Naive B cell (primary cell): ENCODE results near the gene SNAI1. TPM values are rescaled to one million over a fixed set of nuclear protein-coding genes. Genes with fewer than 3 reads are reported as not detected.
"Not testable (repeated sequence)": the region's sequence is repeated elsewhere in the genome, so short reads cannot be mapped to it uniquely, and the experiment has no call there.

Source experiments
- ATAC-seq, 2 donors: fragments of 150-1000 bp; cut with Tn5 transposase; 2 replicates each; pipeline ENCODE4 v1.10.0; 2021; ENCODE audit warnings: low read depth in 2 of 2, mild to moderate bottlenecking in 2 of 2, moderate library complexity in 2 of 2
- DNase-seq: peaks from one replicate; pipeline ENCODE4 v3.0.0; 2022
- H3K27ac Mint-ChIP-seq, 6 donors: one replicate each; pipeline ENCODE4 v1.8.0; 2020 to 2022; ENCODE audit warnings: mild to moderate bottlenecking in 6 of 6, mixed read lengths in 6 of 6, moderate library complexity in 5 of 6, inconsistent platforms in 2 of 6
- H3K27me3 Mint-ChIP-seq, 3 donors: one replicate each; pipeline ENCODE4 v1.8.0; 2021 to 2022; ENCODE audit warnings: mixed read lengths in 3 of 3, mild to moderate bottlenecking in 1 of 3
- H3K36me3 Mint-ChIP-seq, 2 donors: one replicate each; pipeline ENCODE4 v1.8.0; 2020 to 2022; ENCODE audit warnings: mixed read lengths in 2 of 2, inconsistent platforms in 1 of 2, mild to moderate bottlenecking in 1 of 2
- H3K4me1 Mint-ChIP-seq, 3 donors: one replicate each; pipeline ENCODE4 v1.8.0; 2020 to 2022; ENCODE audit warnings: mixed read lengths in 3 of 3, inconsistent platforms in 1 of 3, mild to moderate bottlenecking in 1 of 3, moderate library complexity in 1 of 3
- H3K4me3 Mint-ChIP-seq, 8 donors: one replicate each; pipeline ENCODE4 v1.8.0; 2020 to 2022; ENCODE audit warnings: mild to moderate bottlenecking in 8 of 8, mixed read lengths in 8 of 8, moderate library complexity in 8 of 8, inconsistent platforms in 2 of 8
- H3K9me3 Mint-ChIP-seq, 7 donors: one replicate each; pipeline ENCODE4 v1.8.0; 2020 to 2022; ENCODE audit warnings: mixed read lengths in 7 of 7, mild to moderate bottlenecking in 5 of 7, inconsistent platforms in 2 of 7, moderate library complexity in 1 of 7
- polyA plus RNA-seq, 6 donors: library from polyadenylated mRNA; unstranded; fragments of 300-500 nt; fragmentation: Illumina TruSeq; gene quantifications; one replicate each; pipeline ENCODE4 v1.2.3, GENCODE V29; 2021; ENCODE audit warnings: low read depth in 6 of 6

SNAI1 gene
- polyA plus RNA-seq, 6 donors from 2014 or later: 0.36 to 1.8 (median 0.73) TPM; not detected in 1

DNA sequence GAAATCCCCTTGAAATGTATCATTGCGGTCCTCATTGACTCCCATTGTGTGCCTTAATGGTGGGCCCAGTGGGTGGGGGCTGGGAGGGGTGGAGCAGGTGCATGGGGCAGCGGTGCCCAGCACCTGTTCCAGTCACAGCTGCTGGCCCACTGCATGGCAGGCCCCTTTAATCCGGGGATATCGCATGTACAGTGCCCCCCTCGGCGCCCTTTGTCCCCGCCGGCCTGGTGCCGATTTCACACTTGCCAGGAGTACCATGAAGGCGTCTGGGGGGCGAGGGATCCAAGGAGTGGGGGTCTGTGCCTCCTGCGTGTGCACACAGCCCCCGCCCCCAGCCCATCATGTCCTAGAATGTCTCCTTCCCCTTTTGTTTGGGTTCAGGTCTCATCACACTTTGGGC lies 2.8 kb downstream of the SNAI1 start:
- DNase-seq: no peak
- Mint-ChIP-seq H3K9me3 (no peaks in the 10 kb centered on the region), H3K4me3 (no peak overlapping the region), H3K27ac (no peak overlapping the region), H3K36me3 (no peaks in the 10 kb centered on the region), H3K27me3 (peaks cover 0 to 9% (median 3%) of the 10 kb centered on the region in 3 donors), H3K4me1 (peaks cover 16 to 19% (median 17%) of the 10 kb centered on the region in 3 donors)
- no peak for ATAC-seq

DNA sequence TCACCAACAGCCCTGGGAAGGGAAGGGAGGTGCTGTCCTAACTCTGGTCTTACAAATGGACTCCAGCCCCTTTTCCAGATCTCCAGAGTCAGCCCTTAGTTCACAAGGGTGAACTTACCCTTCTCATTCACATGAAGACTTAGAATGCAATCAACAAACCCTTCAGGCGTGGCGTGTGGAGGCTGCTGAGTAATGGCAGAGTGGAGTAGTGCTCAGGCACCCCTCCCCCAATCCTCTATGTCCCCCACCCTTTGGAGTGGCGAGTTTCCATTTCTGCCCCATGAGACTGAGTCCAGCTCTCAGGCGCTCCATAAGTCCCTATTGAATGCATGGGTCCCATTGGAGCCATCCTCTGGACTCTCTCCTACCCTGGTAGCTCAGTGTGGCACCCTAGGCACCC lies 3.3 kb downstream of the SNAI1 start:
- no peak overlapping the region for H3K27ac Mint-ChIP-seq
- H3K4me3 Mint-ChIP-seq: no peak overlapping the region
- no peaks in the 10 kb centered on the region for H3K36me3 Mint-ChIP-seq
- H3K9me3 Mint-ChIP-seq: no peaks in the 10 kb centered on the region
- DNase-seq (no peak), ATAC-seq (no peak)
- H3K4me1 Mint-ChIP-seq: peaks cover 13 to 19% (median 17%) of the 10 kb centered on the region in 3 donors
- H3K27me3 Mint-ChIP-seq: peaks cover 0 to 9% (median 3%) of the 10 kb centered on the region in 3 donors

DNA sequence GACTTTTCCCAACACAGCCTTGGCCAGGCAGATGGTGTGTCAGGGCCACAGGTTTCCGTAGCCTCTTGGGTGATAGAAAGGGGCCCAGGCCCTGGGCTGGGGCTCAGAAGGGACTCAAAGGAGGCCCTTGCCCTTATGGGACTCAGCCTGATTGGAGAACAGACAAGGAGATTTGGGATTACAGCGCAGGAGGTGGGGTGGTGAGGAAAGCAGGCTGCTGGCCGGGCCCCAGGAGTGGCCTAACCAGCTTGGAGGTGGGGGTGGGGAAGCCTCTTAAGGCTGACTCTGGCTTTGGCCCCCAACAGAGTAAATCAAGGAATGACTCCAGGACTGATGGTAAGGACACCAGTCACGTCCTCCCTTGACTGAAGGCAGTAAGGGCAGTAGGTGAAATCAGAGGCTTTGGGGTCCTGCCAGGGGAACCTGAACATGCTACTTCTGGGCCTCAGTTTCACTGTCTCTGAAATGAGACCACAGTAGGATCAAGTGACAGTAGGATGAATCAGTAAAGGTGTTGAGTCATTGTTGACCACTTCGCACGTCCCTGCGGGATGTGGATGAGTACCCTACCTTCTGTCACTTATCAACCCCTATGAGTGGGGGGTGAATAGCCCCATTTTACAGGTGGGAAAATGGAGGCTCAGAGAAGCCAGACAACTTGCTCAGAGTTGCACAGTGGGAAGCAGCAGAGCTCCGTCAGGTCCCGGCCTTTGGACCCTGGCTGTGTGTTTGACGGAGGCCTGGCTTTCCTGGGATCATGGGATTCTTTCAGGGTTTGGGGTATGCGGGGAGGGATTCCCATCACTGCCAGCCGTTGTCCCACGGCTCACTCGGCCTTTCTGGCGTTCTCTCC lies 4.5 kb downstream of the SNAI1 start:
- H3K27me3 Mint-ChIP-seq: peaks cover 0 to 9% (median 3%) of the 10 kb centered on the region in 3 donors
- DNase-seq (no peak), ATAC-seq (no peak)
- peaks cover 7 to 13% (median 9%) of the 10 kb centered on the region in 3 donors for H3K4me1 Mint-ChIP-seq
- H3K9me3 Mint-ChIP-seq: no peaks in the 10 kb centered on the region
- no peak overlapping the region for H3K4me3 Mint-ChIP-seq
- no peak overlapping the region for H3K27ac Mint-ChIP-seq
- H3K36me3 Mint-ChIP-seq: no peaks in the 10 kb centered on the region

DNA sequence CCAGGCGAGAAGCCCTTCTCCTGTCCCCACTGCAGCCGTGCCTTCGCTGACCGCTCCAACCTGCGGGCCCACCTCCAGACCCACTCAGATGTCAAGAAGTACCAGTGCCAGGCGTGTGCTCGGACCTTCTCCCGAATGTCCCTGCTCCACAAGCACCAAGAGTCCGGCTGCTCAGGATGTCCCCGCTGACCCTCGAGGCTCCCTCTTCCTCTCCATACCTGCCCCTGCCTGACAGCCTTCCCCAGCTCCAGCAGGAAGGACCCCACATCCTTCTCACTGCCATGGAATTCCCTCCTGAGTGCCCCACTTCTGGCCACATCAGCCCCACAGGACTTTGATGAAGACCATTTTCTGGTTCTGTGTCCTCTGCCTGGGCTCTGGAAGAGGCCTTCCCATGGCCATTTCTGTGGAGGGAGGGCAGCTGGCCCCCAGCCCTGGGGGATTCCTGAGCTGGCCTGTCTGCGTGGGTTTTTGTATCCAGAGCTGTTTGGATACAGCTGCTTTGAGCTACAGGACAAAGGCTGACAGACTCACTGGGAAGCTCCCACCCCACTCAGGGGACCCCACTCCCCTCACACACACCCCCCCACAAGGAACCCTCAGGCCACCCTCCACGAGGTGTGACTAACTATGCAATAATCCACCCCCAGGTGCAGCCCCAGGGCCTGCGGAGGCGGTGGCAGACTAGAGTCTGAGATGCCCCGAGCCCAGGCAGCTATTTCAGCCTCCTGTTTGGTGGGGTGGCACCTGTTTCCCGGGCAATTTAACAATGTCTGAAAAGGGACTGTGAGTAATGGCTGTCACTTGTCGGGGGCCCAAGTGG lies 5.3 kb downstream of the SNAI1 start:
- DNase-seq (no peak), ATAC-seq (no peak)
- H3K27me3 Mint-ChIP-seq: peaks cover 0 to 9% (median 3%) of the 10 kb centered on the region in 3 donors
- H3K36me3 Mint-ChIP-seq: no peaks in the 10 kb centered on the region
- no peak overlapping the region for H3K4me3 Mint-ChIP-seq
- no peaks in the 10 kb centered on the region for H3K9me3 Mint-ChIP-seq
- peaks cover 3 to 10% (median 10%) of the 10 kb centered on the region in 3 donors for H3K4me1 Mint-ChIP-seq
- no peak overlapping the region for H3K27ac Mint-ChIP-seq

DNA sequence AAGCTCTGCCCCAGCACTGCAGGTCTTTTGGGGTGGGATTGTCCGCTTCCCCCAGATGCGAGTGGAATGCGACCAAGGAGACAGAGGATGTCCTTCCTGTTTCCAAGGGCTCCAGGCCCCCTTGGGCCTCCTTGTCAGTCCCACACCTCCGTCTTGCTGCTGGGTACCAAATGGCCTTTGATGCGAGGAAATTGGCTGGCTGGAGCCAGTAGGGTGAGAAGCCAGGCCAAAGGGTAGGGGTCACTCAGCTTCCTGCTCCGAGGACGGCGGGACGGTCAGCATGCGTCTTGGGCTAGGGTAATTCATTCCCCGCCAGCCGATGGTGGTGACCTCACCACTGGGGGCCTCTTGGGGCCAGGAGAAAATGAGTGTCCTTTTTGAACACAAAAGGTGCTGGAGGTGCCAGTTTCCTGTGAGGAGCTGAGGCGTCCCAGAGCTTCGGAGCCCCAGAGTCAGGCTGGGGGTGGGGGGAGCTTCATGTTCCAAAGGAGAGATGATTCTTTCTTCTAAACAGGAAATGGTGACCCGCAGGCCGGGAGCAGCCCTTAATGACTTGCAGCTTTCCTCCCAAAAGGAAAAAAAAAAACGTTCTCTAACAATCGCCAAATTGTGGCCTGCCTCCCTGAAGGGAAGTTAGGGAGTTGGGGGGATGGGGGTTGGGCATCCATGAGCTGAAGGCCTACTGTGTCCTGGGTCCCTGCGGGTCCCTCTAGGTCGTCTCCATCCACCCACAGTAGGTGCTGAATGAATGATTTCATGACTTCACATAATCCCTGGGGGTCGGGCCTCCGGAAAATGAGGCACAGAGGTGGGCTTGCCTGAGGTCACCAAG lies 6.7 kb downstream of the SNAI1 start:
- ATAC-seq: no peak
- Mint-ChIP-seq H3K27me3 (peaks cover 0 to 9% (median 3%) of the 10 kb centered on the region in 3 donors), H3K27ac (peak overlapping the region in 1 of 6 donors; percentile 39), H3K9me3 (no peaks in the 10 kb centered on the region), H3K4me3 (no peak overlapping the region), H3K4me1 (peaks cover 6 to 14% (median 11%) of the 10 kb centered on the region in 3 donors), H3K36me3 (no peaks in the 10 kb centered on the region)
- no peak for DNase-seq

DNA sequence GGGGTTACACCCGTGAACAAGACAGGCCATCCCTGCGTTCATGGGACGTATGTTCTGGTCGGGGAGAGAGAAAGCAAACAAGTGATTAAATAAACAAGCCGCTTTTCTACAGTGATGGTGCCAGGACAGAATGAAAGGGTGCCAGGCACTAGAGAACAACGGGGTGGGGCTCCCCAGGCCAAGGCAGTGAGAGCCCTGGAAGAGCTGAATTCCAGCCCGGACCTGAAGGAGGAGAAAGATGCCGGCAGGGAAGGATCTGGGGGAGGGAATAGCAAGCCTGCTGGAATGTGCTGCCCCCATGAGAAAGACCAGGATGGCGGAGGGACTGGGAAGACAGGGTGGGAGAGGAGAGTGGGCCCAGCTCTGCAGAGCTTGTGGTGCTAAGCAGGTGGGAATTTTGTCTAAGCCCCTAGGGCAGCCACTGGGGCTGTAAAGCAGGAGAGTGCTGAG lies 7.5 kb downstream of the SNAI1 start:
- Mint-ChIP-seq H3K4me3 (no peak overlapping the region), H3K27ac (peak overlapping the region in 3 of 6 donors; percentile 14 to 73 (median 39)), H3K9me3 (no peaks in the 10 kb centered on the region), H3K36me3 (no peaks in the 10 kb centered on the region), H3K4me1 (peaks cover 6 to 16% (median 11%) of the 10 kb centered on the region in 3 donors), H3K27me3 (peaks cover 0 to 9% (median 3%) of the 10 kb centered on the region in 3 donors)
- no peak for DNase-seq
- ATAC-seq: no peak

DNA sequence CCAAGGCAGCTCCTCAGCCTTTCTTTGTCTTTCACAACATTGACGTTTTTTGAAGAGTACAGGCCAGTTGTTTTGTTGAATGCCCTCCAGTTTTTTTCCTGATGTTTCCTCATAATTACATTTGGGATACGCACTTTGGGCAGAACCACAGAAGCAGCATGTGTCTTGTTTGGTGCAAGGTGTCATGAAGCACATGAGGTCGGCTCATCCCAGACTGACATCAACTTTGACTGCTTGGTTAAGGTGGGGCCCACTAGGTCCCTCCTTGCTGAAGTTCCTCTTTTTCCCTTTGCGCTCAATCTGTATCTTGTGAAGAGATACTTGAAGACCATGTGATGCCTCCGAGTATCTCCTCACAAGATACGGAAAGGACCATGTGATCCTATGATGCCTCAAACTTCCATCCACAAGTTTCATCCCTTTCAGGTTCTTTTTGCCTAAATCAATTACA lies 10.5 kb downstream of the SNAI1 start:
- ATAC-seq: peak; percentile 99
- Mint-ChIP-seq H3K9me3 (no peaks in the 10 kb centered on the region), H3K4me1 (peaks cover 10 to 21% (median 11%) of the 10 kb centered on the region in 3 donors), H3K36me3 (no peaks in the 10 kb centered on the region), H3K27ac (peak overlapping the region in 5 of 6 donors; percentile 19 to 96 (median 65)), H3K4me3 (peak overlapping the region in 1 of 8 donors; percentile 30), H3K27me3 (peaks cover 0 to 9% (median 3%) of the 10 kb centered on the region in 3 donors)
- DNase-seq: peak; percentile 53

DNA sequence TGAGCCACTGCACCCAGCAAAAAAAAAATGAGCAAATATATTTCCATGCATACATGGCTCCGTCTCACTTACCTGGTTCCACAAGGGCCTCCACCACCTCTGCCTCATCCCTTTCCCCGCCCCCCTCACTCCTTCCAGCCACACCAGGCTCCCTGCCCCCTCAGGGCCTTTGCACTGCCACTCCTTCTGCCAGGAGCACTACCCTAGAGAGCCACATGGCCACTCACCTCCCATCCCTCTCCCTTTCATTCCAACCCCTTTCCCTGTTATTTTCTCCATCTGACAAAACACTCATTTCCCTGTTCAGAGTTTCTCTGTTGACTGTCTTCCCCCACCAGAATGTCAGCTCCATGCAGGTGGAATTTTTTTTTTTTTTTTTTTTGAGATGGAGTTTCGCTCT lies 12.8 kb downstream of the SNAI1 start:
- Mint-ChIP-seq H3K4me3 (no peak overlapping the region), H3K9me3 (no peaks in the 10 kb centered on the region), H3K27ac (no peak overlapping the region), H3K36me3 (no peaks in the 10 kb centered on the region), H3K4me1 (peaks cover 19 to 34% (median 21%) of the 10 kb centered on the region in 3 donors), H3K27me3 (peaks cover 0 to under 1% (median 0%) of the 10 kb centered on the region in 3 donors)
- ATAC-seq (no peak), DNase-seq (no peak)

DNA sequence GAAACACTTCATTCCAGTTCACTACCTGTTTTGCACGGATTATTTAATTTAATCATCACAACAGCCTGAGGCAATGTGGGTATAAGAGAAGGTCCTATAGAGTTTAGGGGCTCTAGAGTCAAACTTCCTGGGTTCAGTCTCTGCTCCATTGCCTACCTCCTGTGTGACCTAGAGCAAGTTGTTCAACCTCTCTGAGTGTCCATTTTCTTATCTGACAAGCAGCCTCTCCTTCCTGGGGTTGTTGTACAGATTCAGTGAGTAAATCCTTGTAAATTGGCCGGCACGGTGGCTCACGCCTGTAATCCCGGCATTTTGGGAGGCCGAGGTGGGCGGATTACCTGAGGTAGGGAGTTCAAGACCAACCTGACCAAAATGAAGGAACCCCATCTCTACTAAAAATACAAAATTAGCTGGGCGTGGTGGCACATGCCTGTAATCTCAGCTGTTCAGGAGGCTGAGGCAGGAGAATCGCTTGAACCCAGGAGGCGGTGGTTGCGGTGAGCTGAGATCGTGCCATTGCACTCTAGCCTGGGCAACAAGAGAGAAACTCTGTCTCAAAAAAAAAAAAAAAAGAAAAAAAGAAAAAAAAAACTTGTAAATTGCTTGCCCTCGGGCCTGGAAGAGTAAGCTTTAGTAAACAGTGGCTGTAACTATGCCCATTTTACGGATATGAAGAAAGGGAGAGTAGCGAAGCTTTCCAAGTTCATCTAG lies 15.9 kb downstream of the SNAI1 start:
- not testable (repeated sequence) for H3K9me3 Mint-ChIP-seq, H3K27me3 Mint-ChIP-seq, ATAC-seq, H3K36me3 Mint-ChIP-seq, DNase-seq
- Mint-ChIP-seq H3K4me3 (peak overlapping the region in 1 of 8 donors; percentile 56), H3K4me1 (peaks cover 13 to 26% (median 22%) of the 10 kb centered on the region in 3 donors), H3K27ac (peak overlapping the region in 2 of 6 donors; percentile 33 to 80)

DNA sequence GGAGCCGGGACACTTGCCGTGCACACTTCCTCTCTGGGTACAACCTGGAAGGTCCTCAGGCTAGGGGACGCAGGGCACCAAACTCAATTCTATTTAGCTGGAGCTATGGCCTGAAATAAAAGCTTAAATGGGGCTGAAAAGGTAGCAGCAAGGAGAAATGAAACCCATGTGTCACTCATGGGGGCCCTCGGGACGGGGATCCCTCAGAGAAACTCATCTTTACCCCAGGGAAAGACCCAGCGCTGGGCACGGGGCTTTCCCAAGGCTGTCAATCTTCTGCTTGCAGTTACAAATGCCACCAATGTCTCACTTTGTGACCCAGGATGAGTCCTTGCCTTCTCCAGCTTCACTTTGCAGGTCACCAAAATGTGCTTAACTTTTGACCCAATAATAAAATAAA lies 16.5 kb downstream of the SNAI1 start:
- Mint-ChIP-seq H3K4me3 (peak overlapping the region in 3 of 8 donors; percentile 20 to 54 (median 53)), H3K9me3 (no peaks in the 10 kb centered on the region), H3K36me3 (no peaks in the 10 kb centered on the region), H3K27ac (peak overlapping the region in 4 of 6 donors; percentile 64 to 80 (median 75)), H3K4me1 (peaks cover 8 to 22% (median 20%) of the 10 kb centered on the region in 3 donors), H3K27me3 (peaks cover 0 to 5% (median 0%) of the 10 kb centered on the region in 3 donors)
- ATAC-seq (peak; percentile 100), DNase-seq (peak; percentile 69)

DNA sequence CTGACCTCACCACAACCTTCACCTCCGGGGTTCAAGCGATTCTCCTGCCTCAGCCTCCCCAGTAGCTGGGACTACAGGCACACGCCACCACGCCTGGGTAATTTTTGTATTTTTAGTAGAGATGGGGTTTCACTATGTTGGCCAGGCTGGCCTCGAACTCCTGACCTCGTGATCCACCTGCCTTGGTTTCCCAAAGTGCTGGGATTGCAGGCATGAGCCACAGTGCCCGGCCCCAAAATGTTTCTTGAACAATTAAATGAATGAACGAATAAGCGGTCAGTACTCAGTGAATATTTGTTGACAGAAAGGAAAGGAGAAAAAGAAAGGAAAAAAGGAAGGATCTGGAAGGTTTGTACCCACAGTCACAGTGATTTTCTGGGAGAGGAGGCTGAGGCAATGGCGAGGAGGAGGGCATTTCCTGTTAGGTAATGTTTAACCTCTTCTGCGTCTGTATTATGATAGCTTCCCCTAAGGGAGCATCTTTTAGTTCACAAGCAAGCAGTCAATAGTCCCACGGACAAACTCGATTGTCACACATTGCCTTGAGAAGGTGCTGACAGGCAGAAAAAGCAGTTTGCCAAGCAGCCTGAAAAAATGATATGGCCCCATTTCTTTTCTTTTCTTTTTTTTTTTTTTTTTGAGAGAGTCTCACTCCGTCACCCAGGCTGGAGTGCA lies 17.9 kb downstream of the SNAI1 start:
- H3K4me3 Mint-ChIP-seq, H3K9me3 Mint-ChIP-seq, H3K36me3 Mint-ChIP-seq, ATAC-seq, DNase-seq: not testable (repeated sequence)
- H3K27ac Mint-ChIP-seq: peak overlapping the region in 1 of 6 donors; percentile 33
- H3K4me1 Mint-ChIP-seq: peaks cover 15 to 29% (median 21%) of the 10 kb centered on the region in 3 donors
- peaks cover 4 to 13% (median 8%) of the 10 kb centered on the region in 3 donors for H3K27me3 Mint-ChIP-seq
